H1 (cell line): ENCODE results near the gene FAT1. TPM values are rescaled to one million over a fixed set of nuclear protein-coding genes. Genes with fewer than 3 reads are reported as not detected.

Source experiments
- ATF3 ChIP-seq: IDR thresholded peaks from 2 replicates; pipeline ENCODE4 v1.6.1; 2011; ENCODE audit warnings: low read depth, mild to moderate bottlenecking, low read length; ENCODE audit not compliant: insufficient read depth
- polyA plus RNA-seq, 7 experiments: library from polyadenylated mRNA; depleted of rRNA in 3 of 7; stranded (reverse) in 5 of 7; unstranded in 2 of 7; fragments of >200 nt in 5 of 7; fragments of 200-250 nt in 2 of 7; gene quantifications; 1 replicate in 5 of 7; 2 replicates in 1 of 7; 4 replicates in 1 of 7; pipeline versions ENCODE4 v1.2.1 to v1.2.3, GENCODE V29; 2011 to 2013; ENCODE audit warnings: missing spikeins in 2 of 7, mixed read lengths in 2 of 7
- total RNA-seq: library from RNA; stranded (reverse); fragmentation: NEBNext Ultra II Directional; extraction: Animal tissue kit (Norgen Biotek cat#: 25700); gene quantifications from 2 replicates; pipeline ENCODE4 v1.2.1, GENCODE V29; 2021

The FAT1 gene
- total and polyA plus RNA-seq, 2 of the 8 experiments (the other 6 are each of a cell fraction or from before 2014, with no cell fraction given): 94.4 to 137 TPM

GRCh38 chr4:186676531-186677161 is 47.0 kb downstream of the FAT1 start (continued):
- no peak for TF ChIP-seq ATF3
